H1 (cell line): ENCODE measurements around the gene GSTO2. TPM values are rescaled to one million over a fixed set of nuclear protein-coding genes. Genes with fewer than 3 reads are reported as not detected.

Source experiments
- JUN ChIP-seq: IDR thresholded peaks from 2 replicates; pipeline ENCODE4 v1.6.1; 2011; ENCODE audit warnings: low read depth, mild to moderate bottlenecking, improper control_type of control experiment, low read length
- KDM1A ChIP-seq: fragments of 200-600, 300-600 bp; sonication (generic); IDR thresholded peaks from 2 replicates; pipeline ENCODE4 v1.7.1; 2016; ENCODE audit warnings: mild to moderate bottlenecking, low read length, borderline replicate concordance
- NRF1 ChIP-seq: IDR thresholded peaks from 2 replicates; pipeline ENCODE4 v1.6.1; 2011; ENCODE audit warnings: mild to moderate bottlenecking, low read depth, low read length, improper control_type of control experiment
- RNF2 ChIP-seq: fragments of 200-900, 300-1000 bp; sonication (generic); IDR thresholded peaks from 2 replicates; pipeline ENCODE4 v1.7.1; 2016; ENCODE audit warnings: borderline replicate concordance, low read depth, mild to moderate bottlenecking, antibody characterized with exemption, low read length; ENCODE audit not compliant: poor library complexity, severe bottlenecking; ENCODE audit errors: missing control alignments
- polyA plus RNA-seq, 7 experiments: library from polyadenylated mRNA; depleted of rRNA in 3 of 7; stranded (reverse) in 5 of 7; unstranded in 2 of 7; fragments of >200 nt in 5 of 7; fragments of 200-250 nt in 2 of 7; gene quantifications; 1 replicate in 5 of 7; 2 replicates in 1 of 7; 4 replicates in 1 of 7; pipeline versions ENCODE4 v1.2.1 to v1.2.3, GENCODE V29; 2011 to 2013; ENCODE audit warnings: missing spikeins in 2 of 7, mixed read lengths in 2 of 7
- total RNA-seq: library from RNA; stranded (reverse); fragmentation: NEBNext Ultra II Directional; extraction: Animal tissue kit (Norgen Biotek cat#: 25700); gene quantifications from 2 replicates; pipeline ENCODE4 v1.2.1, GENCODE V29; 2021
- TF ChIP-seq, protein P1 (sequence below): IDR thresholded peaks from 2 replicates; pipeline ENCODE4 v1.6.1; 2012; ENCODE audit warnings: inconsistent platforms

Gene GSTO2
- total and polyA plus RNA-seq, 2 of the 8 experiments (the other 6 are each of a cell fraction or from before 2014, with no cell fraction given), result 13.1 to 41.7 TPM

DNA sequence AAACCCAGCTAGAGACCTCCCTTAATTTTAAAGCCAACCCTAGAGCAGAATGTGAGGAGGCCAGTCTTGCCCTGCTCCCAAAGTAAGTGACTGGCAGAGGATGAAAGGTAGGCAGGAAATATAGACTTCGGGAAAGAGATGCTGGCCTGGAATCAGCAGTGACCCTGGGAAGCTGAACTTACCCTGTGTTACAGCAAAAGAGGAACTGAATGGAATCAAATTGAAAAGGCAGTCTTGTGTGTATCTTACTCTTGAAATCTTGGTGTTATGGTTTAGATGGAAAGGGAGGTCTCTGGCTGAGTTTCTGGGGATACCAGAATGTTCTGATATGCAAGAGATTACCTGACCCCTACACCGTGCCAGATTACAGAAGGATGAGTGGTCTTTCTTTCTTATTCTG lies 28.9 kb upstream of the GSTO2 start (continued):
- TF ChIP-seq RNF2 (no peak), KDM1A (no peak), JUN (no peak), NRF1 (no peak)
- TF ChIP-seq, protein P1, sequence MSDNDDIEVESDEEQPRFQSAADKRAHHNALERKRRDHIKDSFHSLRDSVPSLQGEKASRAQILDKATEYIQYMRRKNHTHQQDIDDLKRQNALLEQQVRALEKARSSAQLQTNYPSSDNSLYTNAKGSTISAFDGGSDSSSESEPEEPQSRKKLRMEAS, result no peak
- TF ChIP-seq, all 59 proteins: peak for 0
